ENCODE data around the gene PRDM5.

Gene PRDM5

DNA sequence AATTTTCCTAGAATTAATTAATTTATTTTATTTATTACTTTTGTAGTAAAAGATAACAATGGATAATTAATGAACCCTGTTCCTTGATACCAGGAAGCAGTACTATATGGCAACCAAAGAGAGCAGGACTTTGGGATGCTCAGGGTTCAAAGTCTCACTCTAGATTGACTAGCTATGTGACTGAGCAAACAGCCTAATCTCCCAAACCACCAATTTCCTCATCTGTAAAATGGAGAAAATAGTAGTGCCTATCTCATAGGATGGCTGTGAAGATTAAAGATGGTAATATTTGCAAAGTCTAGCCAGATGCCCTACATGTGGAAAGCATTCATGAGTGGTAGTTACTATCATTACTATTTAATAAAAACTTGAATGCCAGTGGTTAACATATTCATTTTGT lies 97.6 kb downstream of the PRDM5 start:
- no peak for DNase-seq (ENCODE audit: low read depth in 2 of 3, low spot score in 2 of 3)

DNA sequence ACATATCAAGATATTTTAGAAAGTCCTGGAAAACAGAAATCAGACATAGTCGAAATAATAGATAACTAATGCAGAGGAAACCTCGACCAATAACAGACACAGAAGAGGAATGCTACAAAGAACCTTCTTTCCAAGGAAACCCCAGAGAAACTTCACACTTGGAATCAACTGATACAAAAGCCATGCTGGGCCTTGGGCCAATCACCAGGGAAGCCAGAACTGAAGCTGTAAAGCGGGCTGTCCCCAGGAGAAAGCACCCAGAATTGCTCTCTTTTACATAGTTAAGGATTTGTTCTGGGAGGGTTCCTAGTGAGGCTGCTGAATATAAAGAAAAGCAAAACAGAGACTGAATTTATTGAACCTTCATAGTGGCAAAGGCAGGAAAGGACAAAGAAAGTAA lies 100.5 kb downstream of the PRDM5 start:
- DNase-seq (ENCODE audit: low read depth in 2 of 3, low spot score in 2 of 3) = no peak

DNA sequence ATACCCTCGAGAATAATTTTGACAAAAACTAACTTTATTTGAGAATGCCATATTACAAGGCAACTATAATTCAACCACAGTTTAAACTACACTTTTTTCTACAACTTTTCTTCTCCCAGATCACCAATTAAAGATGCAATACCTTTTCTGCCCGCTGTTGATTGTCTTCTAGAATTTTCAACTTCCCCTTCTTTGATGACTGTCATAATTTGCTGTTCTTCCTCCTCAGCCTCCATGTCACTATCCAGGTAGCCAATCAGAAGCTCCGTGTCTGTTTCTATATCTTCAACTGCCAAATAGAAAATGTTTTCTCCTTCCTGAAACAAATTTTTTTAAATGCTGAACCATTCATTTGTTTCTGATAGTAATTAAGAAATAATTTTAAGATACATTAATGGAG lies 101.5 kb downstream of the PRDM5 start:
- DNase-seq (ENCODE audit: low read depth in 2 of 3, low spot score in 2 of 3) = no peak

DNA sequence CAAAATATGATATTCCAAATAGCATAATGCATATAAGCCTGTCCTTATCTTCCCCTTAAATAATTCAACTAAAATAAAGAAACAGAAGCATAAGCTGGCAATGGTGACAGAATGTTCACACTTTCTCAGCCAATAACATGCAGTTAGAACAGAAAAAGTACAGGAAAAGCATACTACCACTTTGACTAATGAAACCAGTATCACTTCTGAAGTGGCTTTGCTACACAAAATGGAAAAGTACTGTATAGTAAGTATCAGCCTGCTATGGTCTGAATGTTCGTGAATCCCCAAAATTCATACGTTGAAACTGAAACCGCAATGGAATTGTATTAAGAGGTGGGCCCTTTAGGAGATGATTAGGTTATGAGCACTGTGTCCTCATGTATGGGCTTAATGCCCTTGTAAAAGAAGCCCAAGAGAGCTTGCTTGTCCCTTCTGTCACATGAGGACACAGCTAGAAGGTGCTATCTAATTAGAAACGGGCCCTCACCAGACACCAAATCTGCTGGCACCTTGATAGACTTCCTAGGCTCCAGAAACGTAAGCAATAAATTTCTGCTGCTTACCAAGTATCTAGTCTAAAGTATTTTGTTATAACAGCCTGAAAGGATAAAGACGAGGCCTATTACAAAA lies 102.6 kb downstream of the PRDM5 start:
- no peak for DNase-seq (ENCODE audit: low read depth in 2 of 3, low spot score in 2 of 3)

DNA sequence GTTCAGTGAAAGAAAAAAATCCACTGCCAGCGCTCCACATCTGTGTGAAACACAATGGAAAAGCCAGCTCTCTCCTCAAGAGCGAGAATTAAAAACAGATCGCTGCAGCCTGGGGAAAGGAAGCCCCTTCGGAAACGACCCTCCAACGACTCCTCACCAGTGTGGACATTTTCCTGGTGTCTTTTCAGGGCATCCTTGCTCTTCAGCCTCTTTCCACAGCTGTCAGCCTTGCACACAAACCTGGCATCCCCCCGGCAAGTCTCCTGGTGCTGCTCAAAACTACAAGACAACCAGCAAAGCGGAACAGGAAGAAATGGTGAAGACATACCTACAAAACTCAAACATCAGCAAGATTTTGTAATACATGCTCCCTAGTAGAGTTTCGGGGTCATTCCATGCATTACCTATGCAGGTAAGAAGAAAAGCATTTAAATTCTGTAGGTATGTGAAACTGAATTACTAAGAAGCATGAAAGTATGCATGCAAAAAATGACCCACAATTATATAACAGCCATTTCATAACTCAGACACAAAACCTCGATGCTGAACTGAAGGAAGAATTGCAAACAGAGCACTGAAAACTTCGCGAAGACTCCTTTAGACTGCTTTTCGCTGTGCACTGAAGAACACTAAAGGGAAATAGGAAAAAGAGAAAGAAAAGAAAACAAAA lies 106.1 kb downstream of the PRDM5 start:
- DNase-seq (ENCODE audit: low read depth in 2 of 3, low spot score in 2 of 3) = no peak

DNA sequence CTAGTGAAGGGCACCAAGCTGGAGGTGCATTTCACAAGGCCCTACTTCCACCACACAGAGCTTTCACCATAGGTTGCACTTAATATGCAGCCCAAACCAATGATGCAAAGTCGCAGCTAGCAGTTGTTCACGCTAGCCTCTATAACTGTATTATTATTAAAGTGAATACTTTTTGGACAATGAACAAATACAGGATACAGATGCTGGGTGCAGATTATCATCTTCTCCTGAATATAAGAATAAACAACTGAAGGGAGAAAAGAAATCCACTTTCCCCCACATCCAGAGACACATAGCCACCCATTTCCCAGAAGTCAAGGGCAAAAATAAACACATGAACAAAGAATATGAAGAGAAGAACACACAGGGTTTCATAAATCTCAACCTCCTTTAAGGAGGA lies 107.2 kb downstream of the PRDM5 start:
- no peak for DNase-seq (ENCODE audit: low read depth in 2 of 3, low spot score in 2 of 3)

DNA sequence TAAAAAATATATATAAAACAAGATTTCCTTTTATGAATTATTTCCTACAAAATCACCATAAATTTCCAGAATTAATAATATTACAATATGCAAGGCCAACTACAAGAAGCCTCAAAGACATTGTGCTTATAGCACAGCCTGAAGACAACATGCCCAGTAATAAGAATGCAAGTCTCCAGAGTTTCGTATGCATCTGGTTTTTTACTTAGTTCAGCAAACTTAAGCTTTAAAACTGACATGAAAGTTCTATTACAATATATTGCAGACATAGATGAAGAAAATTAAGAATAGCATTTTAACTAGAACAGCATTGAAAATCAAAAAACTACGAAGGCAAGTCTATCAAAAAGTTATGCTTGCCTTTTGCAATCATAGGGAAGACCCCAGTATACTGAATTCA lies 107.6 kb downstream of the PRDM5 start:
- no peak for DNase-seq (ENCODE audit: low read depth in 2 of 3, low spot score in 2 of 3)

DNA sequence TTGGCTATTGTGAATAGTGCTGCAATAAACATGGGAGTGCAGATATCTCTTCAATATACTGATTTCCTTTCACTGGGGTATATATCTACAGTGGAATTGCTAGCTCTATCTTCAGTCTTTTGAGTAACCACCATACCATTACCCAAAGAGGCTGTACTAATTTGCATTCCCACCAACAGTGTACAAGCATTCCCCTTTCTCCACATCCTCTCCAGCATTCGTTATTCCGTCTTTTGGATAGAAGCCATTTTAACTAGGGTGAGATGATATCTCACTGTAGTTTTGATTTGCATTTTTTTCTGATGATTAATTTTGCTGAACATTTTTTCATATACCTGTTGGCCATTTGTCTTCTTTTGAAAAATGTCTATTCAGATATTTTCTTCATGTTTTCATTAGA lies 110.3 kb downstream of the PRDM5 start:
- DNase-seq (ENCODE audit: low read depth in 2 of 3, low spot score in 2 of 3) = no peak

DNA sequence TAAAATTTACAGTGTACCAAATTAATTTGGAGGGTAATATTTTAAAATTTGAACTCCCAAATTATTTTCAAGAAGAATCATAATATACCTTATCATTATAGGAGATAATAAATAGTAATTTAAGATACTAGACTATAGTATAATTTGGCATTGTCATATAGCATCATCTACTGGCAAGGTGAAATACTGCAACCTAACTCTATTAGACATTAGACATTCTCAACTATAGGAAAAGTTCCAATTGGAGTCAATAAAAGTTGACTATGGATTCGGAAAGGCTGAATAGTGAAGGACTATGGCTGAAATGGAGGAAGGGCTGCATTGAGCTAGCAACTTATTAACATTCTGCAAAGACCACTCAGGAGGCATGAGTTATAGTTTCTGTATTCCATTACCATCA lies 113.0 kb downstream of the PRDM5 start:
- DNase-seq (ENCODE audit: low read depth in 2 of 3, low spot score in 2 of 3) = no peak

DNA sequence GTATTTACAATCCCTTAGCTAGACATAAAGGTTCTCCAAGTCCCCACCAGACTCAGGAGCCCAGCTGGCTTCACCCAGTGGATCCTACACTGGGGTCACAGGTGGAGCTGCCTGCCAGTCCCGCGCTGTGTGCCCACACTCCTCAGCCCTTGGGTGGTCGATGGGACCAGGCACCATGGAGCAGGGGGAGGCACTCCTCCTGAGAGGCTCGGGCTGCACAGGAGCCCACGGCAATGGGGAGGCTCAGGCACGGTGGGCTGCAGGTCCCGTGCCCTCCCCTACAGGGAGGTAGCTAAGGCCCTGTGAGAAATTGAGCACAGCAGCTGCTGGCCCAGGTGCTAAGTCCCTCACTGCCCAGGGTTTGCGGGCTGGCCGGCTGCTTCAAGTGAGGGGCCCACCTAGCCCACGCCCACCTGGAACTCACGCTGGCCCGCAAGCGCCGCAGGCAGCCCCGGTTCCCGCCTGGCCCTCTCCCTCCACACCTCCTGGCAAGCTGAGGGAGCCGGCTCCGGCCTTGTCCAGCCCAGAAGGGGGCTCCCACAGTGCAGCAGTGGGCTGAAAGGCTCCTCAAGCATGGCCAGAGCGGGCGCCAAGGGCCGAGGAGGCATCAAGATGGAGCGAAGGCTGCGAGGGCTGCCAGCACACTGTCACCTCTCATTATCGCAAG lies 113.9 kb downstream of the PRDM5 start:
- no peak for DNase-seq (ENCODE audit: low read depth in 2 of 3, low spot score in 2 of 3)

DNA sequence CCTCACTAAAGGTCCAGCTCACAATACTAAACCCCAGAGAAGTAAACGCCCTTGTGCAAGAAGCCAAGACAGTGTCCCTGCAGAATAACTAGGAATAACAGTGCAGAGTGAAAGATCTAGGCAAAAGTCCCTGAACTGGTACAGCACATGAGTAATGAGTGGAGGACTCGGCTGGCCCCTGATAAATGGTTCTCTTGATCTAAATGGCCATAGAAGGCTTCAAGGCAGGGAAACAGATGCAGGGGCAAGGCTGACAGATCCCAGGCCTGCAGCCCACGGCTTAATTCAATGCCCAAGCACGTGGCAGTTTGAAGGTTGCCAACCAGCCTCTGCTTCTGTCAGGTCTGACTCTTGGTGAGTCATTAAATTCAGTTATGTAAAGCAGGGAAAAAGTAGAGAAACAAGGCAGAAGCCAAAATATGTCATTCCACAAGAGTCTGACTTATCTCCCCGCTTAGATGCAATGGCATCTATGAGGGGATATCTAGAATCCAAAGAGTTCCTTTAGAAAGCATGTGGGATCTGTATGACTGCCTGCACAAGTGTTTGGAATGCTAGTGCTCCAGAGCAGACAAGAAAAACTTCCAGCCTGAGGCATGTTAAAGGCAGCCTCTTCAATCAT lies 121.3 kb downstream of the PRDM5 start:
- no peak for DNase-seq (ENCODE audit: low read depth in 2 of 3, low spot score in 2 of 3)

DNA sequence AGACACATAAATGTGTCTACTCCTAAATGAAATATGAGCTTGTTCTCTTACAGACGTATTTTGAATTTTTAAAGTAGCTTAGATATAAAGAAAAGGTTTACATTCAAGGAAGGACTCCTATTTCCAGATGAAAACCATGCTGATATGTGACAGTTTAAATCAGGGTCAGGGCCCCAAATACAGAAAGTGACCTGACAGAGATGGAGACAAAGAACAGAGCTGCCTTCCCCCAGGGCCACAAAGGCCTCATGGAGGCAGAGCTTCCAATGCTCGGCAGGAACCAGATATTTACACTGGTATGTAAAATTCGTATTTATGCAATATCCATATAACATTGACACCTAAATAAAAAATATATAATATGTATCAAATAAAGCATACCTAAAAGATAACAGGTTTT lies 124.0 kb downstream of the PRDM5 start:
- no peak for DNase-seq (ENCODE audit: low read depth in 2 of 3, low spot score in 2 of 3)

DNA sequence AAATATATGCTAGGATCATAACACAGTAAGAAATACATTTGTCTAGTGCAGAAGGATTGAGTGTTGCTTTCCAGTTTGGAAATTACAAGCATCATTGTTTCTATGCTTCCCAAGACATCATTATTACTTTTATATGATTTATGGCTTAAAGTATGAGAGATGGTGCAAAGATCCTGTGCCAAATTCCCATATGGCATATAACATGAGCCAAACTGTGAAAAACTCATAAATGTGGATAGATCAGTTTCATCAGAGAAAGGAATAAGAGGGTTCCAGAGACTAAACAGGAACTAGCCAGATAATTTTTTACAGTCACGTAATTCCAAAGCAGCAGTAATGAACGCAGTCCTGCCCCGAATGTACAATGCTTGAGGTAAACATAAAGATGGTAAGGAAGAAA lies 126.3 kb downstream of the PRDM5 start:
- no peak for DNase-seq (ENCODE audit: low read depth in 2 of 3, low spot score in 2 of 3)

DNA sequence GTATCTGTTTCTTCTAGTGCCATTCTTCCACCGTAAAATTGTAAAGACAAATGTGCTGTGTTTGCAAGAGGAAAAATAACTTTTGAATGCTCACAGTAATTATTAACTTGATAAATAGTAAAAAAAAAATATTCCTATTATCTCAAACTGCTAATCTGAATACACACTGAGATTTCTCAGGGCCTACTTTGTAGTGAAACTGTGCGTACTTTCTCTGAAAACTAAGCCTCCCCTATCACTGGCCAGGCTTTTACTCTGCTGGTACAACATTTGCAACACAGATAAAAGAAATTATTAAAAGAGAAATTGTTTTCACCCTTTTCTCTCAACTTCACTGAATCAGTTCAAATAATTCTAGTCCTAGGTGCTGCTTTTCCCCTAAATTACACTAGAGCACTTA lies 137.3 kb downstream of the PRDM5 start:
- DNase-seq (ENCODE audit: low read depth in 2 of 3, low spot score in 2 of 3) = no peak

DNA sequence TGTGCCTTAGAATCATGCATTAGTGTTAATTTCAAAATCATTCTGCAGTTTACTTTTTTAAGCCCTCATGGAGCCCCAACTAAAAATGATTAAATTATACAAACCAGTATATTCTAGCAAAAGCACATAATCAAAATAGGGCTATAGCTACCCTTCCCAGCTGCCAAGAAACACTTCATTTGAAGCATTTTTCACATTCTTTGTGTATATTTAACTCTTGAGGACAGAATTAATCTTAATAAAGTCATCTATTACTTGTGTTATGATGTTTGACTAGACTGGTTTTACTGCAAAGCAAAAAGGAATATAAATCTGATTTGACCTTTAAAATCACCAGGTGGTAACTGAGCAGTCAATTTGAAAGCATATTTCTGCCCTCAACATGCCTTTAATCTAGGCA lies 145.1 kb downstream of the PRDM5 start:
- DNase-seq (ENCODE audit: low read depth in 2 of 3, low spot score in 2 of 3) = no peak

DNA sequence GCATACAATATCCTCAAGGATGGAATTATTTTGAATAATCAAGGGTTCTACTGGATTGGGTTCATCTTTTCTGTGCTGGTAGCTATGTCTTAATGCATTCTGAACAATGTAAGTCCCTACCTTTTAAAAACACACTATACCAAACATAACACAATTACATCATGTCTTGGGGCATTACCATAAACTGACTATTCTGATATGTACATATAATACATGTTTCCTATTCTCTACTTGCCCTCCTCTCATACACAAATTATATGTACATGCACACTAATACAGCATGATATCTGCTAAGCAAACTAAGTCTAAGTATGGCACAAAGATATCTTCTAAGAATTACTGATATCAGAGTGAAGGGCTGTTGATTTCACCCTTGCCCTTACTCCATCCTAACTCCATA lies 147.1 kb downstream of the PRDM5 start:
- DNase-seq (ENCODE audit: low read depth in 2 of 3, low spot score in 2 of 3) = no peak

DNA sequence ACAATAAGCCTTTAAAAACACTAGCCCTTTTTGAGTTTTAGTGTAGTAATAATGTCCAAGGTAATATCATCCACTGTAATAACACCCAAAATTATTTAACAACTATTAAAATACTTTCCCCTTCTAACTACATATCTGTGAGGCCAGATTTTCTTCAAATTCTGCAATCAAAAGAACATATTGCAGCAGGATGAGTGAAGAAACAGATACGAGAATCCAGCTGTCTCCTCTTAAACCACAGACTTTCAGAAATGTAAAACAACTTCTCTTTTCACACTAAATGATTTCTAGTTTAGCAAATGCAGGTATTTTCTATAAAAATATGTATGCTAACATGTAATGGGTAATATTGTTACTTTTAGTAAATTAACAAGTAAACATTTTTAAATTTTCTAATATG lies 148.9 kb downstream of the PRDM5 start:
- DNase-seq (ENCODE audit: low read depth in 2 of 3, low spot score in 2 of 3) = no peak

DNA sequence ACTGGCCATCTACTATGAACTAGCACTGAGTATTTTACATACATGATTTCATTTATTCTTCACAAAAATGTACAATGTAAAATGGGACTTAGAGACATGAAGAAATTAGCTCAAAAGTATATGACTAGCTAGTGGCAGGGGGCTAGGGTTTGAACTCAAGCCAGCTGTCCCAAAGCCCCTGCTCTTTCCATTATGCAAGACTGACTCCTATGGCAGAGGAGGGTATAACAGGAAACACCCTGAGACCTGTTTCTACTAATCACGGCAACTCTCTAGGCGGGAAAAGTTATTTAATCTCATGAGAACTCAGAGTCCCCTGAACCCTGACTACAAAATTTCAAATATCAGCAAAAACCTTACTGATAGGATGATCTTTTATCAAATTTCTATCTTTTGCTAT lies 150.6 kb downstream of the PRDM5 start:
- no peak for DNase-seq (ENCODE audit: low read depth in 2 of 3, low spot score in 2 of 3)

DNA sequence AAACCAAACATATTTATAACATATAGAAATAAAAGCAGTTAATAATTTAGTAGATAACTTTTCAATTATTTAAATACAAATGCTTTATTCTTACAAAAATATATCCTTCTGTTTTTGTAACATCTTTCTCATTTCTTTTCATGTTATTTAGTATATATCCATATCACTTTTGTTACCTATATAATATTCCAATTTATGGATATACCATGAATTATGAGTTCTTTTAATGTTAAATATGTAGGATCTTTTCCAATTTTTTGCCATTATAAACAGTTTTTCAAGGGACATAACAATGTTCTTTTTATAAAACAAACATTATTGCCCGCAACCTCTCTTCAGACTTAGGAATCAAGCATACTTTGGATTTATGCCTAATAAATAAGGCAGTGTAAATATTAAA lies 151.6 kb downstream of the PRDM5 start:
- no peak for DNase-seq (ENCODE audit: low read depth in 2 of 3, low spot score in 2 of 3)

DNA sequence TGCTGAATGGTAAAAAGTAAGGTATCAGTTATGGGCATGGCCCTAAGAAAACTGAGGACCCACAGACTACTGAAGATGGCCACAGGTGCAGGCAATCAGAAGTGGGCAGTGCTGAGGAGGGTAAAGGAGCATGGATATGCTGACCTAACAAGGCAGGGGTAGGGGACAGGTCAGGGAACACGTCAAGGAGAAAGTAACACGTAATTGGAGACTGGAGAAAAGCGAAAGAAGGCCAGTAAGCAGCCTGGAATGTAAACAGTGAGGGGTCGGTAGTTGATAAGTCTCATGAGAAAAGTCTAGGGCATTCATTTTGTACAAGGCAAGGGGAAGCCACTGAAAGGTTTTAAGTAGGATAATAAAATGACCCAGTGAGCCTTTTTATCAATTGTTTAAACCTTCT lies 153.3 kb downstream of the PRDM5 start:
- no peak for DNase-seq (ENCODE audit: low read depth in 2 of 3, low spot score in 2 of 3)

DNA sequence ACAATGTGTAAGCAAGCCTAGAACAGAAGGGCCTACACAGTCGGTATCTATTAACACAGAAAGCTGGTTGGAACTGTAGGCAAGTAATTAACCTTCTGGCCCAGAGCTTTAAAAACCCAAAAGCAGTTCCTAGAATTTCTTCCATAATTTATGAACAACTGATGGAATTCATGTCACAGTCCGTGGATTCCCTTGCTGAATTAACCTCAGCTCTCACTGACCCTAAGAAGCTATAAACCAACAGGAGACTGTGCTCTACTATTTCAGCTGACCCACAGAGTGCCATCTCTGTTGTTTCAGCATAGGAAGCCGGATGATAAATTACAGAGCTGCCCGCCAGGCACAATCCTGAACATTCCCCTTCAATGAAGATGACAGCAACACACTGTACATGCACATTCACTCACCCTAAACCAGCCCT lies 157.3 kb downstream of the PRDM5 start:
- DNase-seq (ENCODE audit: low read depth in 2 of 3, low spot score in 2 of 3) = no peak

DNA sequence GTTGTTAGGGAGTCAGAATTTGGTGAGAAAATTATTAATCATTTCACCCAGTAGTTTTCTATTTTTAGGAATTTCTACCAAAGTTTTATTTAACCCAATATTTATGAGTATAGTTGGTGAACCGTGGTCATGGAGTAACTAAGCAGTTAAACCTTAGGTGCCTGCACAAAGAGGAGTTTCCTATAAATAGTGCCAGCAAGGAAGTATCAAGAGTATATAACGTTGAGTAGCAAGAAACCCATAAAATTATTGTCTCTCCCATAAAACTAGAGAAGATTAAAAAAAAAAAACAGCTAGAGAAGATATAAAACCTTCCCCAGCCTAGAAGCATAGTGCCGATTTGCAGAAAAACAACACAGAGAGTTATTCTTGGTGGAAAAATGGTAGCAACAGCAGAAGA lies 158.9 kb downstream of the PRDM5 start:
- DNase-seq (ENCODE audit: low read depth in 2 of 3, low spot score in 2 of 3) = no peak
